HS-27A (cell line): ENCODE measurements around the gene CCDC74A.
"Not testable (repeated sequence)": the region's sequence is repeated elsewhere in the genome, so short reads cannot be mapped to it uniquely, and the experiment has no call there.

Experiments used
- DNase-seq: peaks from one replicate; pipeline ENCODE4 v3.0.0-alpha.2; 2012; ENCODE audit warnings: low read depth, missing footprints

The CCDC74A gene

DNA sequence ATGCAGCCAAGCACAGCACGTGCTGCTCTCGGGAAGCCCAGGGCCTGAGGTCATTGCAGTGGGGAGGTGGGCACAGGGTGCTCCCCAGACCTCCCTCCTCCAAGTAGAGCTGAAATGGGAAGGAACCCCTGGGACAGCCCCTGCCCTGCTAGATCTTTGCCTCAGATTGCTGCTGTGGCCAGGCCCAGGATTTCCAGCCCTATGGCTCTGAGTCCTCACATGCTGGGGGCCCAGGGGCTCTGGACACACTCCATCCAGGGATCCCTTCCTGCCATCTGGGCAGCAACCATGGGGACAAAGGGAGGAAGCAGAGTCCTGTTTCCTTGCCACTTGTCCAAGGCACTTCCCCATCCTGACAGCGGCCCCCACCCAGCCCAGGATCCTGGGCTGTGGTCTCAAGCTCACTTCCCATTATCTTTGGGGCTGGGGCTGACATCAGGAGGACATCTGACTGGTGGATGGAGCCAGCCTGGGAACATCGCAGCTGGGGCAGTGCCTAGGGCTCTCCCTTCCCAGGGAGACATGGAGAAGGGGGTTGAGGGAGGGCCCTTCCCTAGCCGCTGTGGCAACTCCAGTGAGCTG is 2.3 kb downstream of the CCDC74A start:
- DNase-seq = not testable (repeated sequence)

DNA sequence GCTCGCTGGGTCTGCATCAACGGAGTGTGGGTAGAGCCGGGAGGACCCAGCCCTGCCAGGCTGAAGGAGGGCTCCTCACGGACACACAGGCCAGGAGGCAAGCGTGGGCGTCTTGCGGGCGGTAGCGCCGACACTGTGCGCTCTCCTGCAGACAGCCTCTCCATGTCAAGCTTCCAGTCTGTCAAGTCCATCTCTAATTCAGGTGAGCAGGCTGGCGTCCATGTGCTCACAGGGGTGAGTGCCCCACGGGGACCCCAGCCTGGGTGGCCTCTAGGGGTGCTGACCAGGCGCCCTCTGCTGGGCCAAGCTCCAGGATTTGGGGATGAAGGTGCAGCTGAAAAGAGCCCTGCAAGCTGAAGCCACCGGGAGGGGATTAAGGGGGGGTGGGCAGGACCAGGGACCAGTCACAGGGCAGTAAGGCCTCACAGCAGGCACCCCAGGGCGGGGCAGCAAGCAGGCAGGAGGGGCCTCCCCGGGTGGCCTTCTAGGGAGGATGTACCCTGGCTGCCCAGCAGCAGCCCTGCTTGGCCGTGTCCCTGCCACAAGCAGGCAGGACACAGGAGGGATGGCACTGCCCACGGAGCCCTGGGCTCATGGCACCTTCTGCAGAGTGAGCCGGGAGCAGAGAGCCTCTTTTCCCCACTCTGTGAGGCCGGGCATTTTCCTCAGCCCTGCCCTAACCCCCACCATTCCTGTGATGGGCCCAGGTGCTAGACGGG is 3.1 kb downstream of the CCDC74A start:
- not testable (repeated sequence) for DNase-seq

DNA sequence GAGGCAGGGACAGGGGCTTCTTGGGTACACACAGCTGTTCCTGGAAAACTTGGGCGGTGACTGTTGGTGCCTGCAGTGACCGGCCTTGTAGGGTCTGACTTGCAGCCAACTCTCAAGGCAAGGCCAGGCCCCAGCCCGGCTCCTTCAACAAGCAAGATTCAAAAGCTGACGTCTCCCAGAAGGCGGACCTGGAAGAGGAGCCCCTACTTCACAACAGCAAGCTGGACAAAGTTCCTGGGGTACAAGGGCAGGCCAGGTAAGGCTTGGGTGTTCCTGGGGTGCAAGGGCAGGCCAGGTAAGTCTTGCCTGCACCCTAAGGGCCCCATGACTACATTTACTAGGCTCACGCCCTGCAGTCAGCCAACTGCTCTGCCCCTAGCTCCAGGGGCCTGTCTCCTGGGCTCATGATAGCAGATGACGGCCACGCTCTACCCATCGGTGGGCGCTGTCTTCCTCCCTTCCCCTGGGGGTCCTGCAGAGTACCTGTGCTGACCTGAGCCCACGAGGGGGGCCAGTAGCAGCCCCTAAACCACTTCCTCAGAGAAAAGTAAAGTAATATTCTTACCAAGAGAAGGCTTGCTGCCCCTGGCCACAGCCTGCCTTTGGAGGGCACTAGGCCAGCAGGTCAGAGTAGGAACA is 4.0 kb downstream of the CCDC74A start:
- not testable (repeated sequence) for DNase-seq

DNA sequence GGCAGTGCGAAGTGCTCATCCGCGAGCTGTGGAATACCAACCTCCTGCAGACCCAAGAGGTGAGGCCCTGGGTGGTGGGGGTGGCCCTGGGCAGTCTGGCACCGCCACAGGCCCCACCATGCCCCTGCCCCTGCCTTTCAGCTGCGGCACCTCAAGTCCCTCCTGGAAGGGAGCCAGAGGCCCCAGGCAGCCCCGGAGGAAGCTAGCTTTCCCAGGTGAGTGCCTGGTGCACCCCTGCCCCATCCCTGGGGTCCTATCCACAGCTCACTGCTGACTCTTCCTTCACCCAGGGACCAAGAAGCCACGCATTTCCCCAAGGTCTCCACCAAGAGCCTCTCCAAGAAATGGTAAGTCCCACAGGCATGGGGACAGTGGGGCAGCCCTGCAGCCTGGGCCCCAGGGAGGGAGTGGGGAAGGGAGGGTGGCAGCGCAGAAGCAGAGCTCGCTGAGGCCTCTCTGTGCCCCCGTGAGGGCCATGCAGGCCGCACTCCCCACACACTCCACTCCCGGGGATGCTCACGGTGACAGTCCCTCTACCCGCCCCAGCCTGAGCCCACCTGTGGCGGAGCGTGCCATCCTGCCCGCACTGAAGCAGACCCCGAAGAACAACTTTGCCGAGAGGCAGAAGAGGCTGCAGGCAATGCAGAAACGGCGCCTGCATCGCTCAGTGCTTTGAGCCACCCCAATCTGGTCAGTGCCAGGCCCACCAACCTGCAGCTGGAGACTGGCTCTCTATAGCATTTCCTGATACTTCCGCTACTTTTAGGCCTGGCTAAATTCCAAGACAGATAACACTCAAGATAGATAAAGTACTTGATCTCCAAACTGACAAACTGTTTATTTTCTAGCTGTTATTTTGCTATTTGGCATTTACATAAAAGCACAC is 5.3 kb downstream of the CCDC74A start:
- DNase-seq = not testable (repeated sequence)

DNA sequence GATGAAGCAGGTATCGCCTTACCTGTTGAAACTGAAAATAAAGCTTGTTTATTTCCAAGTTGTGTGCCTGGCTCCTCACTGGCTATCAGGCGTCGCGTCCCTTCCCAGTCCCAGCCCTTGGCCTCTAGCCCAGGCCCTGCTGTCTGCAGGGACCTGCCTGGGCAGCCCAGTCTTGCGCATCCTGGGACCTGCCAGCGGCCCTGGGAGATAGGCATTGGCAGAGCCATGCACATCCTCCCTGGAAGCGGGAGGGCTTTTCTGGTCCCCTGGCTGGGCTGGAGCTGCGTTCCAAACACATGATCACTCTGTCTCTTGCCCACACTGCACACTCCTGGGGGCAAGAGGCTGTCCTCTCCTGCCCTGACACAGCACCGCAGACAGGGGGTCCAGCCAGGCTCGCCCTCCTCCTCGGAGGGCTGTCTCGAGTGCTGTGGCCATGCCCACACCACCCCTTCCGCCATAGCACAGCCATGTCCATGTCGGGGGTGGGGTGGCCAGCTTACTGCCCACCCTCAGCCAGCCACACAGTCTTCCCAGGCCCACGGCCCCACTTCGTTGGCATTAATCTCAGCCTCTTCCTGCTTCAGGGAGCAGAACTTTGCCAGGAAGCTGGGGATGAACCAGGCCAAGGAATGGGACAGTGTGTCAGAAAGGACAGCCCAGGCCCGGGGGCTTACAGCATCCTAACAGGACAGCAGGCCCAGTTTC is 6.1 kb downstream of the CCDC74A start:
- DNase-seq = not testable (repeated sequence)

DNA sequence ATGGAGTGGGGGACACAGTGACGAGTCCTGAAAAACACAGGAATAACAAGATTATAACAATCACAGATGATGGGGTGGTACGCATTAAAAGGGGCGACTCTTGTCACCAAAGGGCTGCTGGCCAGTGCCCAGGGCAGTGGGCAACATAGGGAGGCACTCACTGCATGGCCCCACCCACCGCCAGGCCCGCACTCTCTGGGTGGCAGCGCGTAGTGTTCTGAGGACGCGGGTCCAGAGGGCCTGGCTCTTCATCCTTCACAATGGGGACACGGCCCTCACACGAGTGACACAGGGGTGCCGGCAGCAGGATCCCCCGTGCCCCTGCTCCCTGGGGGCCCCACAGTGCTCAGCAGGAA is 6.6 kb downstream of the CCDC74A start:
- not testable (repeated sequence) for DNase-seq

DNA sequence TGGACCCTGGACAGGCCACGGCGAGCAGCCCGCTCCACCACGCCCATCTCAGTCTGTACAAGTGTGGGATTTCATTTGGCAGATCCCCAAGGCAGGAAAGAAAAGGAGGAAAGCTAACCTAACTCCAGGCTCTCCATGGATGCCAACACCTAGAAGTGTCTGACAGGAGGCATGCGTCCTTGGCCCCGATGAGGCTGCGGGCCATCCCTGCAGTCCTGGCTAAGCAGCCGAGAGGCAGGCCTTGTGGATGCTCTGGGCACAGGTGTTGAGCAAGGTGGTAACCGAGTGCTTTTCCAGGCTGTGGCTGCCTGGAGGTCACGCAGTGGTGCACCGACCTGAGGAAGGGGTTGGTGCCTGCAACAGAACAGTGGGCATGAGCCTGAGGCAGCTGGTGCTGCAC is 7.3 kb downstream of the CCDC74A start:
- DNase-seq = not testable (repeated sequence)

DNA sequence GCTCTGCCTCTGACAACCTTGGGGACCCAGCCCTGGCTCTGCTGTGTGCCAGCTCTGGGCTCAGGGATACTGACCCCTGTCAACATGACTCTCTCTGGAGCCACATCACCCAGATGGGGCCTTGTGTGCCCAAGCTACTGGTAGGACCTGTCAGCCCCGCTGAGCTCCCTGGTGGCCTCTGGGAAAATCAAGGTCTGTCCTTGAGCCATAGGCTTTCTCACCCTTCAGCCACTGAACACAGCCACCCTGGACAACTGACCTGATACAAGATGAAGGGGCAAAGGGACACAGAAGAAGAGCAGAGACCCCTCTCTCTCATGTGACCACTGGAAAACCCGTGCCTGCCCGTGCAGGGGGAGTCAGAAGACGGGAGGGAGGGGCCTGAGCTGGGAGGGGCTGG is 7.8 kb downstream of the CCDC74A start:
- no peak for DNase-seq

DNA sequence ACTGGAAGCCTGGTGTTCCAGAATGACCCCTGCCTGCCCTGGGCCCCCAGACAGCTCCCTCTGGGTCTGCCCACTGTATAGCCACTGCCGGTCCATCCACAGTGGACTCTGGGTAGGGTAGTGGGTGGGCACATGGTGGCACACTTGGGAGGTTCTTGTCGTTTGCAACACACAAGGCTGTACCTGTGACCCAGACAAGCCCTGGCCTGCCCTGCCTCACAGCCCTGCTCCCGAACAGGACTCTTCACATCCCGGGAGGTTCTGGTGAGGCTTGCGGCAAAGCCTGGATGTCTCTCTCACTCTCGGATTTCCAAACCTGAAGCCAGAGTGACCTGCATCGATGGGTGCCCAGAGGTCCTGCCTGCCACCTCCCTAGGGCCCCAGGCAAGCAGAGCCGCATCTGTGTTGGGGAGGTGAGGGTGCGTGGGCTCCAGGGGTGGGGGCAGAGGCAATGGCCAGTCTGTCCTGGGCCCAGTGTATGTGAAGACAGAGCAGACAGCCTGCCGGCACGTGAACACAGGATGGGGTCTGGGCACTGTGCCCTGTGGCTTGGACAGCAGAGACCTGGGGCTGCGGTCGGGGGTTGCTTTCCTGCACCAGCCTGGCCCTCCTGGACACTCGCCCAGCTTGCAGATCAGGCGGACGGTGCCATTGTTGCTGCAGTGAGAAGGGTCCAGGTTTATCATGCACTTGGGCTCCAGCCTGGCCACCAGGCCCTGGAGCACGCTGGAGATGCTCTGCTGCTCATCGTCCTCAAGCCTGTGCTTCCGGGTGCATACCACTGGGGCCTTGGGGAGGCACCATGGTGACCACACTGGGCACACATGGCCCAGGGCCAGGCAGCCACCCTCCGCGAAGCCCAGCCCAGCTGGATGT is 8.5 kb downstream of the CCDC74A start:
- DNase-seq = not testable (repeated sequence)

DNA sequence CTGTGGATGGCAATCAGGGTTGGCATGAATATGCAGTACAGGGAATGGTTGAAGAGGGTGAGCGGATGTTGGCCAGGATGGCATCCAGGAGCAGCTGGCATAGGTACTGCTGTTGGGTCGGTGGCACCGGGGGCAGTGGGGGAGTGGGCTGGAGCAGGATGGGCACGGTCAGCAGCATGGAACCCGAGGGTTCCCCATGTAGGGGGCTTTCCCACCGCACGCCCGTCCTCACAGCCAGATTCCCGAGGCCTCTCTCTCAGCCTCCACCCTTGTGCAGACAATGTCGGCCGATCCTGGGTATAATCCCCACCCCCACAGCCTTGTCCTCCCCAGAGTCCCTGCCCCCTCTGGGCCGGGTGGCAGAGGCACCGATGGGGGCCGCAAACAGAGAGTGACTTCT is 9.2 kb downstream of the CCDC74A start:
- DNase-seq = not testable (repeated sequence)

GRCh38 chr2:131538856-131539255 is 11.2 kb downstream of the CCDC74A start:
- not testable (repeated sequence) for DNase-seq

GRCh38 chr2:131542438-131543384 is 15.0 kb downstream of the CCDC74A start:
- DNase-seq = no peak

DNA sequence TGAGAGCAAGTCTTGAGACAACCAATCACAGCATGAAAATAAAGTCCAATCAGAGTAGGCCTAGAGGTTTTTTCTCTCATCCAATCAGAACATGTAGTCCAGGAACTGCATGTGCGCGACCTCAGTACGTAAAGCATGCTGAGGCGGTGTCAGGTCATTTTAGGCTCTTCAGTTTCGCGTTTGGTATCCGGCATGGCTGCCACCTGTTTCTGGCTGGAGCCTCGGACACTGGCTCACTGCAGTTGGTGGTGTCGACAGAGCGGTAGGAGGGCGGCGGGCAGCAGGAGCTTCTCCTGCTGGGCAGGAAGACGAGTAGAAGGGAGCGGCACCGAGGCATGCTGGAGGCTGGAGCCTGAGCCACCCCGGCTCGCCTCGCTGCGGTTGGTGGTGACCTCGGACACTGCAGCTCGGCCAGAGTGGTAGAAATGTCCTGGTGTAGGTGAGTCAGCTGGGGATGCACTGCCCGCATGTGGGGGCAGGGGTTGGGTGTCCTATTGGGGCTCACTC is 15.8 kb downstream of the CCDC74A start:
- DNase-seq = no peak

DNA sequence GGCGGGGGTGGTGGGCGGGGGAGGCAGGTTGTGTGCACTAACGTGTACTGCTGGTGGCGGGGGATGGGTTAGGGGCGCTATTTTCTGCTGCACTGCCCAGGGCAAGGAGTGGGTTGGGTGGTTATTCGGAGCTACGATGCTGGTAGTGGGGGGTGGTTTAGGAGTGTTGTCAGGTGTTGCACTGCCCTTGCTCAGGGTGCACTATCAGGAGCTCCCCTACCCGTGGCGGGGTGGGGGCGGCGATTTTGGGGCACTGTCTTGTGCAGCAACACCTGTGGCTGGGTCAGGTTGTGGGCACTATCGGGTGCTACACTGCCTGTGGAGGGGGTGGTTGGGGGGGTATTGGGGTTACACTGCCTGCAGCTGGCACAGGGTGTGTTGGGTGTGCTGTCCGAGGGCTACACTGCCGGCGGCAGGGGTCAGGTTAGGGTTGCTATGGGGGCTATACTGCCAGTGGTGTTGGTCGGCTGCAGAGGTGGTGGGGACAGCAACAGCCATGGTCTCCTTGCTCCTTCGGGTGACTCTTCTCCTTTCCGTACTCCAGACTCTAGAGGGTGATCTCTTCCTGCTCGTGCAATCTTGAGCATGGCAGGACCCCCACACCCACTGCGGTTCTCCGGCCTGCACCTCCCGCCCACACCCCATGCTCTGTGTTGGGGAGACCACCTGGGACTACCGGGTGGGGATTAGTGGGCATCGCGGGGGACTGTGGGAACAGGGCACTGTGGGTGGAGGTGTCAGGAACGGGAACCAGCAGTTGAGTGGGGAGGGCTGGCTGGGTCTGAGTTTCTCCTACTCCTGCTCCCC is 16.5 kb downstream of the CCDC74A start:
- not testable (repeated sequence) for DNase-seq

DNA sequence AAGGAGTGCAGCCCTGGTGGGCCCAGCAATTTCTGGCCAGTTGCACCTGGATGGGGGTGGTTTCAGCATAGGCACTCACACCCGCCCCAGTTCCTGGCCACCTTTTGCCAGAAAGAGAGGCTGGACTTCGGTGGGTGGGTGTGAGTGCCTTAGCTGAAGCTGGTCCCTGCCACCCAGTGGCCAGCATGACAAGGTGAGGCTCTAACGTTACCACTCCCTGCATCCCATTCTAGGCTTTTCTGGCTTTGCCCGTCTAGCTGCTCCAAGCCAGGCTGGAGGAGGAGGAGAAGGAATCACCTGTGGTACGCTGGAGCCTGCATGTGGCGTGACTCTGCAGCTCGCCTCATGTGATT is 17.1 kb downstream of the CCDC74A start:
- DNase-seq = not testable (repeated sequence)

- DNase-seq = no peak
These were observed 25.2 kb downstream of the CCDC74A start for GRCh38 chr2:131552871-131553270.

- DNase-seq = no peak
These were observed 29.3 kb downstream of the CCDC74A start for GRCh38 chr2:131556998-131557397.

DNA sequence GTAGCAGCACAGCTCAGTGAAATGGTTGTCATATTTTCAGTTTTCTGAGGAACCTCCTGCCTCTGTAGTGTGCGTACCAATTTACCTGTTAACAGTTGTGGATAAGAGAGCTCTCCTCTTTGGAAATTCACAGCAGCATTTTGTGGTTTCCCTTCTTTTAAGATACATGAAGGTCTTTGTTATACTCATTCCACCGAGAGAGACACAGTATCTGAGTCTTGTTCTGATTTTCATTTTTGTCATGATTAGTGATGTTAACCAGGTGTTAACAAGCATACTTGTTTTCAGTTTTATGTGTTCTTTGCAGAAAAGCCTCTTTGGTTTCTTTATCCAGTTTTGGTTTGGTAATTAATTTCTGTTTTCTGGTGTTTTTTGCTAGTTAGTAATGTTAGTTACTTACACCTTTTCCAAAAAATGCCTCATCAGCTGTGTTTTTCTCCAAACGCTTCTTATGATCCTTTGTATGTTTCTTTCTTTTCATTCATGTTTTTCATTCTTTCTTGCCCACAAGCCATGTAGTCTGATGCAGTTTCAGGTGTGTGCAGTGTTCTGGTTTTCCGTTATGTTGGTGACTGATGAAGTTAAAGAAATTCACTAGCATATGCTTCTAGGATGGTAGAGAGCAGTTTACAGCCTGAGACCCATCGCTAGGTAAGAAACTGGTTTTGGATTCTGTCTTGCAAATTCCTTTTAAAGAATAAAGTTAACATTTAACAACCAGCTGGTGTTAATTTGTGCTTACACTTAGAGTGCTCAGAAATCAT is 30.1 kb downstream of the CCDC74A start:
- DNase-seq = no peak
